HEK293T (cell line): Measurements from ENCODE around the gene CCNQ.

ENCODE experiments used
- BHLHE40 ChIP-seq: fragments of 450-650 bp; IDR thresholded peaks from 2 replicates; pipeline ENCODE4 v1.6.1; 2016; ENCODE audit warnings: mild to moderate bottlenecking, moderate library complexity, borderline replicate concordance
- CTBP1 ChIP-seq: fragments of 450-650 bp; IDR thresholded peaks from 2 replicates; pipeline ENCODE4 v1.6.1; 2016; ENCODE audit warnings: borderline replicate concordance
- ELF4 ChIP-seq: fragments of 450-650 bp; IDR thresholded peaks from 2 replicates; pipeline ENCODE4 v1.6.1; 2017; ENCODE audit warnings: antibody characterized with exemption
- FOXA1 ChIP-seq: fragments of 450-650 bp; IDR thresholded peaks from 2 replicates; pipeline ENCODE4 v1.6.1; 2016; ENCODE audit warnings: mild to moderate bottlenecking
- HDGF ChIP-seq: fragments of 450-650 bp; IDR thresholded peaks from 2 replicates; pipeline ENCODE4 v1.6.1; 2017; ENCODE audit warnings: antibody characterized with exemption, borderline replicate concordance
- NFRKB ChIP-seq: fragments of 450-650 bp; IDR thresholded peaks from 2 replicates; pipeline ENCODE4 v1.6.1; 2016; ENCODE audit warnings: mild to moderate bottlenecking, moderate library complexity
- SP1 ChIP-seq: fragments of 450-650 bp; IDR thresholded peaks from 2 replicates; pipeline ENCODE4 v1.6.1; 2017
- TARDBP ChIP-seq: fragments of 450-650 bp; IDR thresholded peaks from 2 replicates; pipeline ENCODE4 v1.6.1; 2016
- ZNF384 ChIP-seq: fragments of 450-650 bp; IDR thresholded peaks from 2 replicates; pipeline ENCODE4 v1.6.1; 2016

DNA sequence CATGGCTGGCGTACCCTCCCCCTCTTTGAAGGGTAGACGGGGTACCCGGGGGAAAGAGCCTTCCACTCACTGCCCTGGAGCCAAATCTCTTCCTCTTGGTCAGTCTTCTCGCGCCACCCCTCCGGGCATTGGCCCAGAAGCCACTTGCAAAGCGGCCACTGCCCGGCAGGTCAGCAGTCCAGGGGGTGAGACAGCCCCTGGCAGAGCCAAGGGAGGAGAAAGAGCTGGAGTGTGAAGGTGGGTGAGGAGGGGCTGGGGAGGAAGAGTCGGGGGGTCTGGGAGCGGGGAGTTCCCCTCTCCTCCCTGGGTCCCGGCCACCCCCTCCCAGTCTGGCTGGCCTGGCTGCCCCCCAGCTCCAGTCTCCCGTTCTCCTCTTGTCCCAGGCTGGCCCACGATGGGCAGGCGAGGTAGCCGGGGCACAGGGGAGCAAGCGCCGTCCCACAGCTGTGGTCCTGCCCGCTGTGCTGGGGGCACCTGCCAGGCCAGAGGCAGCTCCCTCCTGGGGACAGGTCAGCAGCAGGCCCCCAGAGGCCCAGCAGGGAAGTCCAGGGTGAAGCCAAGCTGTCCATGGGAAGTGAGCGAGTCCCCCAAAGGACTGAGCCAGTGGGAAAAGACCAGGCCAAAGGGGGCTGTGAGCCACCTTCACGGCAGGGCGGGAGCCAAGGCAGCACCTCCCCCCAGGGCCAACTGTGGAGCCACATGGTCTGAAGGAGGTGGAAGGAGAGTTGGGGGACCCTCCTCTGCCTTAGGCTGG, 26.5 kb upstream of the CCNQ start:
- TF ChIP-seq CTBP1 (no peak), SP1 (no peak), FOXA1 (no peak), ZNF384 (no peak), NFRKB (no peak), ELF4 (no peak), TARDBP (no peak), BHLHE40 (no peak), HDGF (no peak)
